HG02571 (cell line): Measurements from ENCODE around the gene TAF10.

Experiments used
- ATAC-seq: cut with Tn5 transposase; IDR thresholded peaks from one replicate; pipeline ENCODE4 v1.9.1; 2021; ENCODE audit warnings: mild to moderate bottlenecking, moderate library complexity; ENCODE audit not compliant: unreplicated experiment

The TAF10 gene

DNA sequence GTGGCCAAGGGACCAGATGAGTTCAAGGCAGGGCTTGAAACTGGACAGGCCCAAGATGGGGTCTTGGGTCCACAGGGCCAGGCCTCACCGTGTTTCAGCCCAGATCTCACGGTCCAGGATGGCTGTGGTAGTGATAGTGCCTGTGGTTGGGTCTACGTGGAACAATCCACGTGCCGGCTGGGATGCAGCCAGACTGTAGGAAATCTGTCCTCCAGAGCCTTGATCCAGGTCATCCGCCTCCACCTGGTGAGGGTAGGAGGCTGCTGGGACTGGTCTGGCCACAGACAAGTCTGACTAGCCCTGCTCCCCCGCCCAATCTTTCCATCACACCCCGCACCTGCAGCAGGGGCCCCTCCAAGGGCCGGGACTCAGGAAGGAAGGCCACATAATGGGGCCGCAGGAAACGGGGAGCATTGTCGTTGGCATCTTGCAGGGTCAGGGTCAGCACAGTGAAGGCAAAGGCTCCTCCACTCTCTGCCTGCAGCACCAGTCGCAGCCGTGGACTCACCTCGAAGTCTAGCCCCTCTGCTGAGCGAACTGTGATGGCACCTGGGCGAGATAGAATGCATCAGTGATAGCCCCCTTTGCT, 13.9 kb upstream of the TAF10 start:
- ATAC-seq = no peak

DNA sequence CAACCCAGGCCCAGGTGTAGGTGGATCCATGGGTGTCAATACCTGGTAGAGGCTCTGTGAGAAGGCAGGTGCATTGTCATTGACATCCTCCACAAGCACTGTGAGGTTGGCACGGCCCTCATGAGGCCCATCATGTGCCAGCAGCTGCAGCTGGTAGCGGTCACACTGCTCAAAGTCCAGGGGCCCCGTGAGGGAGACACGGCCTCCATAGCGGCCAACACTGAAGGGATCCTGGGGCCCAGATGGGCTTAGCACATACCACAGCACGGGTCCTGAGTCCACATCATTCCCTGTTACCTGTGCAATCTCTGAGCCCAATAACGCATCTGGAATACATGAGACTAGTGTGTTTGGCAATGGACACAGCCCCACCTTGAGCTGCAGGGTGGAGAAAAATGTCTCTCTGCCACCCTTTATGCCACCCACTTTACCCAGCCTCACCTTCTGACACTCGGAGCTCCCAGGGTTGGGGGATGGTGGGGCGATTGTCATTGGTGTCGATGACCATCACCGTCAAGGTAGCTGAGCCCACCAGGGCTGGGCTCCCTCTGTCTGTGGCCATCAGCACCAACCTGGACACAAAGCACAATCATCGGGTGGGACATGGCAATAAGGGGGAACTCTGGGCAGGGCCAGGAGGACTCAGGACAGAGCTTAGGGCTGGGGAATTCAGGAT, 13.3 kb upstream of the TAF10 start:
- no peak for ATAC-seq

DNA sequence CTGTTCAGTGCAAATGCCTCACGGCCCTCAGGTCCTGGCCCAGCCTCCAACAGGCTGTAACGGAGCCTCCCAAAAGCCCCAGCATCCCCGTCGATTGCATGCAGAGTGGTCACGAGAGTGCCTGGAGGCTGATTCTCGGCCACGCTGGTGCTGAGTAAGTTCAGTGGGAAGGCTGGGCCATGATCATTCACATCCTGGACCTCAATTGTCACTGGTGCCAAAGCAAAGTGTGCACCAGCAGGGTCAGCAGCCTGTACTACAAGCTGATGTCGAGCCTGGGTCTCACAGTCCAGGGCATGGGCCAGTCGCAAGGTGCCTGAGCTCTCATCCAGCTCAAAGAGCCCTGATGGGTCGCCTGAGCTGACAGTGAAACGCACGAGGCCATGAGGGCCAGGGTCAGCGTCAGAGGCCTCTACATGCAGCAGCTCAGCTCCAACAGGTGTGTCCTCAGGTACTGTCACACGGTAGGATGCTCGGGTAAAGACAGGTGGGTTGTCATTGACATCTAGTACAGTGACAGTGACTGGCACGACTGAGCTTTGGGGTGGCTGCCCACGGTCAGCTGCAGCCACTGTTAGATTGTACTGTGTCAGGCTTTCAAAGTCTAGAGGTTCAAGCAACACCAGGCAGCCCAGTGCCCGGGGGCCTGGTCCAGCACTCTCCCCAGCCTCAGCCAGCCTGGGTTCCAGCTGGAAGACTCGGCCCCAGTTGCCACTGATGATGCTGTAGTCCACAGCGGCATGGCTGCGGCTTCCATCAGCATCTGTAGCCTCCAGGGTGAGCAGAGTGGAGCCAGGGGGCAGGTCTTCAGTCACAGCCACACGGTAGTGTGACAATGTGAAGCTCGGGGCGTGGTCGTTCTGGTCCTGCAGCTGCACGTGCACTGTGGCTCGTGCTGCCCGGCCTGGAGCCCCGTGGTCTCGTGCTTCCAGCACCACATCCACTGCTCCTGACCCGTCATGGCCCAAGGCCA, 11.7 kb upstream of the TAF10 start:
- no peak for ATAC-seq

DNA sequence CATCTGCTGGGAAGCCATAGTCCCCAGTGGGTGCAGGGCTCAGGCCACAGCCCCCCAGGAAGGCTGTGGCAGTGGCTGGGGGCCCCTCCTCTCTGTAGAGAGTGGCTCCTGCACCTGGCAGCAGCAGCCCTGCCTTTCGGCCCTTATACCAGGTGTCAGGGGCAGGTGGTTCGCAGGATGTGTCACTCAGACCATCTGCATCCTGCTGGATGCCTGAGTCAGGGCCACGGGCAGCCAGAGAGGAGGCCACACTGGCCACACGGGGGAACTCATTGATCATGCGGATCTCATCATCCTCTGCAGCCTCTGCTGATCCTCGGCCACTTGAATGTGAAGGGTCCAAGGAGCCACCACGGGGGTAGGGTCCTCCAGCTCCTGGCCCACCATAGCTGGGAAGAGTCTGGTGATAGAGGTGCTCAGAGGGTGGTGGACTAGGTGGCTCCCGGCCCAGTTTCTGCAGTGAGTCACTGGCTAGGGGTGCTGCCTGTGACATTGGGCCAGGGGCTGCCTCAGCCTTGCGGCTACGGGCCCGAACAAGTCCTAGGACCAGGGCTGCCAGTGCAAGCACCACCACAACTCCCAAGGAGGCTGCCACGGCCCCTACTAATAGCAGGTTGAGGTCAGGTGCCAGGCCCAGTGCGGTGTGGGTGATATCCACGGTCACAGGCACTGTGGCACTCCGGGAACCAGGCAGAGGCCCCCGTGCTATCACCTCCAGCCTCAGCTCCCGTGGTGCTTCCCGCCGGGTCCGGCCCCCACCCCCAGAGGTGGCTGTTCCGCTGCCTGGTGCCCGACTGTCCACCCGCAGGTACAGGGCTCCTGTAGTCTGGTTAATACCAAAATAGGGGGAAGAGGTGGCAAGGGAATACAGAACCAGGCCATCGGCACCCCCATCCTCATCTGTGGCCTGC, 10.5 kb upstream of the TAF10 start:
- ATAC-seq = no peak

DNA sequence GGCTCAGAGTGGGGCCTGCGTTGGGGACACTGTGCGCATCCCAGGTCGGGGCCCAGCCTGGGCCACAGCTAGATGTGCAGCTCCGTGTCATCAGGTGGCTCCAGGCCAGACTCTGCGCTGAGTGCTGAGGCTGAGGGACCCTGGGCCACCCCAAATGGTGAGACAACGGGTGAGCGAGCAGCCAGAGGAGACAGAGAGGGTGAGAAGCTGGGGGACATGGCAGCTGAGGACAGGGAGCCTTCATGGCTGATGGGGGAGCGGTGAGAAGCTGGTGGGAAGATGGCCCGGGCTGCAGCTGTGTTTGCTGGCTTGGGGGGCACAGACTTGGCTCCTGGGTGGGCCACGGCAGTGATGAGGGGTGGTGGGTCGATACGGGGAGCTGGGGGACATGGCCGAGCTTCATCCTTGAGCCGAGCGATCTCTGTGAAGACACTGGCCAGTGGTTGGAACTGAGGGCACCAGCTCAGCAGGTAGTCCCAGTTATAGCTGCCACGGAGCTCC, 9.7 kb upstream of the TAF10 start:
- no peak for ATAC-seq

DNA sequence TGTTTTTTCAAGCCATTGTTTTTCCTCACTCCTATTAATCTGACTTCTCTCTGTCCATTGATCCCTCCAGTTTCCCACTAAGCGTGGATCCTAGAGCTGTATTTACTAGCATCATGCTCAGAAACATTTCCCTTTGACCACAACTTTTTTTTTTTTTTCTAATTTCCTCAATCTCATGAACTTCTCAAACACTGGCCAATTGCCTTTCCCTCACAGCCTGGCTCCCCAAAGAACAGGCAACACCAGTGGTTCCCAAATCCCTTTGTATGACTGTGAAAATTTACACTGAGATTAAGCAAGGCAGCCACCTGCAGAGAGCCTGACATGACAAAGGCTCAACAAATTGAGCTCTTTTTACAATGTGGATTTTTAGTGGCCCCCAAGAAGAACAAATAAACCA, 8.6 kb upstream of the TAF10 start:
- ATAC-seq = no peak

DNA sequence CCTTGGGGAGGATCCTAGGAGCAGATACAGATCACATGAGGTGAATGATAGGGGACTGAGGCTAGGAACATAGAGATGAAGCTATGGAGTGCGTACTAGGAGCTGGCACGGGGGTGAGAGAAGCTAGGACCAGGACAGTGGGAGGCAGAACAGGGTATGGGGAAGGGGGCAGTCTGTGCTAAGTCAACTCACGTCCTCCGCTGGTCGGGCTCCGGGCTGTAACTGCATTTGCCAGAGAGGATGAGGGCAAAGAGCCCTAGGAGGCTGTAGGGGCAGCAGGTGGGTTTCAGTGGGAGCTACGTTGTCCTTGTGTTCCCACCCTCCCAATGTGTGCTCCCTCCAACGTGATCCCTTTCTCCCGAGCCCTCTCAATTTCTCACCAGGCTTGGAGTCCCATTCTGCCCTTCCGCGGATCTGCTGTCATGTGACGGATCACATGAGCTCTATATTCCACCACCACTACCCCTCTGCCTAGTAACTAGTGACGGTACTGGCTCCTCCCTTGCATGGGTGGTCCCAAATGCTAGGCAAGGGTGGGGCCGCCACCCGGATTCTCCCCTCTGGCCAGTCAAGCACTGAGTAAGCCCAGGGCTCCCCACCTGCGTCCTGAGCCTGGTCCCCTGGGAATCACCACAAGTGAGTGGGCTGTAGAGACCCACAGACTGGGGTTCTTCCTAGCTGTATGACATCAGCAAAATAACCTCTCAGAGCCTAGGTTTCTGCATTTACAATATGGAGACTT, 7.2 kb upstream of the TAF10 start, which contains the start of gene TPP1:
TPP1 (minus strand) TSS at position 419 of the 742 bp plus-strand sequence; CDS start at position 397, 22 bp downstream.
- peak; percentile 97 for ATAC-seq

DNA sequence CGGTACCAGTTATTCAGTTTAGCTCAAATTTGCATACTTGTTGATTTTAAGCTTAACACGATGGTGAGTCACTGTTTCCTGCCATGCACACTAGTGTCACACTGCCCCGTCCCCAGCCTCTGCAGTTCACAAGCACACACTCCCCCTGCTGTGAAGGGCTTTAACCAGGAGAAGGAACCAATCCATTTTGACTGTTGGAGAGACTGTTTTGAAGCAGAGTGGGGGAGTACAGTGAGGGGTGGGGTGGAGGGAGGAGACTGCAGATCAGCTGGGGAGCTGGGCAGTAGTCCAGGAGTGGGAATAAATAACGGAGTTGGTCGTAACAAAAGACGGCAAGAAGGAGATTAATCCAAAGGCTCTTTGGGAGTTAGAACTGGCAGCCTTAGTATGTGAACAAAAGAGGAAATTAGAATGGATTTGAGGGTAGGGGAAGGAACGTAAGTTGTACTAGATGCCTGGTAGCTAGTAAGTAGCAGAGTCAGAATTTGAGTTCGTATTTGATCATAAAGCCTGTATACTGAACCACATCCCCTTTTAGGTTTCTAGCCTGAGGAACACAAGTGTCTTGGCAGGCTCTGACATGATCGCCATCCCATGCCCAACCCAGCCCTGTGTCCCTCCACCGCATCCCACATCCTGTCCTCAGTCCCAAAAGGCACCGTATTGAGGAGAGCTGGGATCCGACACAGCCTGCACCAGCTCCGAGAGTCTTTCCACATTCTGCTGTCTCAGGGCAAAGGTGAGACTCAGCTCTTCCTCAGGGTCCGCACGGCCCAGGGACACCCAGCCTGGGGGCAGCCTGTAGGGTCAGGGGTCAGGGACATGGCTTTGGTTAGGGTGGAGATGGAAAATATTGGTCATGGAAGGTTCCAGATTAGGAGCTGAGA, 6.3 kb upstream of the TAF10 start:
- ATAC-seq = no peak

DNA sequence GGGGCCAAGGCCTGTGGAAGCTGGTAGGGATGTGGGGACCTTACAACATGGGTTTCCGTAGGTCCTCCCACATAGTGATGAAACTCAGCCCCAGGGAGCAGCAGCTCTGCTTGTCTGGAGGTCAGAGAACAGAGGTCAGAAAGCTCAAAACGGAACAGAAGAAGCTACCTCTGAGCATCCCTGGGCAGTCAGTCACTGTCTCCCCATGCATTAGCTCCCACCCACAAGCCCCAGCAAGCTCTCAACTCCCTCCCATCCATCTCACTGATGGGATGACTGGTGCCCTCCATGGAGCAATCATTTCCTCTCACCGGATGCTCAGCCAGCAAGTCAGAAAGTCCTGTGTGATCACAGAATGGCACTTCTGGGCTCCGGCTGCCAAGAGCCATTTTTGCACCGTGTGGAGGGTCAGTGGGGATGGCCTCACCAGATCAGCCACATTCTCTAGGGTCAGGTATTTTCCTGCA, 5.3 kb upstream of the TAF10 start:
- no peak for ATAC-seq

DNA sequence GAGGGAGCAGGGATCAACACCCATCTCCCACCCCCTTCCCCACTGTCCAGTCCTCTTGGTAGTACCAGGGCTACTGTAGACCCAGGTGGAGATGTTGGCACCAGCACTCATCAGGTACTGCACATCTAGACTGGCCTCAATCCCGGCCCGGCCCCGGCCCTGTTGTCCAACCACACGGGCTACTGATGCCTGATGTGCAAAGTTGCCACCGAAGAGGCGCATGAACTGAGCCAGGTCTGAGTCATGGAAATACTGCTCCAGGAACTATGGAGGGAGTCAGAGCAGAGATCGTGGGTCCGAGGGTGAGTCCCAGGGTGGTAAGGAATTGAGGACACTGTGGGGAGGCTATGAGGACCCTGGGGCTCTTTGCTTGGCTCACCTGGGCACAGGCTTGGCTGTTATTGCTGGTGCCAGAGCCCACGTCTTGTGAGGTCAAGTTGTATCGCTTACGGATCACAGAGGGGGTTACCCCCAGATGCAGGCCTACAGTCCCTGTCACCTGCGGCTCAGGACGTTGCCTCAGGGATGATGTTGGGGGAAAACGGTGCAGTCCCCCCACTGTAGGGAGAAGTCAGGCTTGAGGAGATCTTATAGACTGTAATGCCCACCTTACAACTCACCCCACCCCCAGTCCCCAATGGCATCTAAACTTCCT, 4.7 kb upstream of the TAF10 start:
- no peak for ATAC-seq

DNA sequence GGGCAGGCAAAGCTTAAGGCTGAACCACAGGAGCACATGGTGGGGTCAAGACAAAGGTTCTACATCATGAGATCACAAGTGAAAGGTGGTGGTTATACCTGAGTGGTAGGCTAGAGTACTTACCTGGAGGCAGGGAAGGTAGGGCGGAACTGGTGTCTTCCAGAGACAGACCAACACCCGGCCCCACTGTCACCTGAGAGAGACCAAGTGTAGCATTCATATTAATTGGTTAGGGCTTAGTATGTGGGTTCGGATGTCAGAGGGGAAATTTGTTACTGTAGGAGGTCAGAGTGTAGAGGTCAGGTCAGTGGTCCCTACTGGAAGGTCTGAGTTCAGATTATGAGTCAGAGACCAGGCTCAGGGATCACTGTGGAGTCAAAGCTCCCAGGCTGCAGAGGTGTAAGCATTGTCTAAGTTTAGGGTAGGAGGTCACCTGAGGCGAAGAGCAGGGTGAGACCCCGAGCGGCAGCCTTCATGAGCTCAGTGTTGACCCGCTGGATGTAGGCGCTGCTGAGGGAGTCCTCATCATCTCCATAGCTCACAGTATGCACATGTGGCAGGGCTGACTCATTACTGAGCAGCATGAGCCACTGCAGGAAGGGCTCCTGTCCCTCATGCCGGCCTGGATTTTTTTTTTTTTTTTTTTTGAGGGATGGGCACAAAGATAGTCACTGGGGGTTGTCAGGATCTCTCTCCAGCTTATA, 4.0 kb upstream of the TAF10 start:
- no peak for ATAC-seq

DNA sequence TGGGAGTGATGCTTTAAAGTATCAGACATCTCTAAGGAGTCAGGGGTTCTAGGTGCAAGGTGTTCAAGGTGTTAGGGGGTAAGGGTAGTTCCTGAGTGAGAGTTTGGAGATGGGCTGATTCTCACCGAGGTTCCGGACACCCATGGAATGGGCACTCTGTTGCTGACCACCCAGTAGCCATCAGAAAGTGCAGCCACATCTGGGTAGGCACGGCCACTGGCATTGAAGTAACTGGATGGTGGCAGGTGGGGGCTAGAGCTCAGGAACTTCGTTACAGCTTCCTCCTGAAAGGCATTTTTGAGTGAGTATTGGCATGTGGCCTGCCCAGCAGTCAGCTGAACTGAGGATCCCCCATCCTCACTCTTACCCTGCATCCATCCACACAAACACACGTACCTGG, 3.0 kb upstream of the TAF10 start:
- no peak for ATAC-seq

DNA sequence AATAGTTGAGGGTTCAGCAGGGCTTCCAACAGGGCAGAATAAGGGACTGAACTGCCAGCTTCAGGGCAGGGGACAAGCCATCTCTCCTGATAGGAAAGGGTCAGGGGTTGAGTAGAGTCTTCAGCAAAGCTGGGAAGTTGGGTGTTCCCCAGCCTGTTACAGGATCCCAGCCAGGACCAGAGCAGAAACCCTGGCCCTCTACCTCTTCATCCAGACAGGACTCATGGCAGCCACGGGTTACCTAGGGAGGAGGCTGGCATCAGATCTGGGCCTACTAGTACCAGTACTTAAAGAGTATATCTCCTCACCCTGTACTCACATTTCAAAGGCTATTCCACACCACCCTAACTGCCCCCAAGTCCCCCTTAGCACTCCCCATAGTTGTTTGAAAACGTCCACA, 2.4 kb upstream of the TAF10 start:
- ATAC-seq = no peak

DNA sequence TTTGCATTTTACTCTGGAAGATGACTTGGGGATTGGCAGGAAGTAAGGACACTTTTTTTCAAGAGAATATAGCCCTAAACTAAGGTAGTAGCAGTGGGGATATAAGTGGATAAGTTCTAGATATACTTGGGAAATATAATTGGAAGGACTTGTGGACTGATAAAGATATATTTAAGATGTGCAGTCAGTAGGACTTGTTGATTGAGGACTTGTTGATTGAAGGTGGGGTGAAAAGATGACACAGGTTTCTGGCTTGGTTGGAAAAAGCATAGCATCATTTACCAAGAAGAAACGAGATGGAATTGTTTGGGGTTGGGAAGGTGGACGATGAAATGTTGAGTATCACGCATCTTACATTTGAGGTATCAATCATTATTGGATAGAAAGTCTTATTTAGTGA, 1.5 kb upstream of the TAF10 start:
- ATAC-seq = no peak

DNA sequence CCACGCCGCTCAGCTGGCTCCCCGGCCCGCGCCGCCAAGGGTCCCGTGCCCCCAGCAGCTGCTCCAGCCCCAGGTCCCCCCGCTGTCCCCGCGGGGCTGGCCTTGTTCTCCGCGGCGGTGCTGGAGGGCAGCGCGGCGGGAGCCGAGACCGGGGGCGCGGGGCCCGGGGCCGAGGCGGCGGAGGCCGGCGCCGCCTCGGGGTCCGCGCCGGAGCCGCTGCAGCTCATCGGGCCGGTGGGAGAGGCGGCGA, 128 bp downstream of the TAF10 start:
- ATAC-seq = no peak

DNA sequence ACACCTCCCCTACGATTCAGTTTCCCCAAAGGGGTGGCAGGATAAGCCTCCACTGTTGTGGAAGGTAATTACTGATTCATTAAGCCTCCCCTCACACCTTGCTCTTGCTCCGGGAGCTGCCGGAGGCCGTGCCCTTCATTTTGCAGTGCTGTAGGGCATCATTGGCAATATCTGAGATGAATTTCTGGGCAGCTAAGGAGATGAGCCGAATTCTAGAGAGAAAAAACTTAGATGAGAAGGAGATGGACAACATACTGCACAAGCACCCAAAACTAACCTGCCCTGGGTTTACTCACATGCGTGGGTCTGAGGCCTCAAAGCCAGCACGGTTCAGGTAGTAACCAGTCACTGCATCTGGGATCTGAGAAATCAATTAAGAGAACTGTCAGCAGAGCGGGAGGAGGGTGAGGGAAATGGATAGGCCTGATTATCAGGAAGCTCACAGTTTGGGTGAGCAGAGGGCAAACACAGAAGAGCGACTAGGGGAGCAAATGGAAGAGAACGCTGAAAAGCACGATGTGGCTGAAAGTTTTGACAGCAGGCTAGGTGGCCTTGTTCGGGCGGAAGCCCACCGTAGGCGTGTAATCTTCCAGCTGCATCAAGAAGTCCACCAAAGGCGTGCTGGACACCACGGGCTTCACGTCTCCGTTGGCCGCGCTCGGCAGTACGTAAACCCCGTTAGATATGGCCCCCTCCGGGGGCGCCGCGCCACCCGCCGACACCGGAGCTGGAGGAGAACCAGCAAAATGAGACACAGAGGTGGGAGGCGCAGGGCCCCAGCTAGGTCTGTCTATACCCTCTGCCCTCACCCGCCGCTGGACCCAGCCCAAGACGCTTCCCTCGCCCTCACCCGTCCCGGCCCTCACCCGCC, 689 bp downstream of the TAF10 start:
- peak; percentile 12 for ATAC-seq

DNA sequence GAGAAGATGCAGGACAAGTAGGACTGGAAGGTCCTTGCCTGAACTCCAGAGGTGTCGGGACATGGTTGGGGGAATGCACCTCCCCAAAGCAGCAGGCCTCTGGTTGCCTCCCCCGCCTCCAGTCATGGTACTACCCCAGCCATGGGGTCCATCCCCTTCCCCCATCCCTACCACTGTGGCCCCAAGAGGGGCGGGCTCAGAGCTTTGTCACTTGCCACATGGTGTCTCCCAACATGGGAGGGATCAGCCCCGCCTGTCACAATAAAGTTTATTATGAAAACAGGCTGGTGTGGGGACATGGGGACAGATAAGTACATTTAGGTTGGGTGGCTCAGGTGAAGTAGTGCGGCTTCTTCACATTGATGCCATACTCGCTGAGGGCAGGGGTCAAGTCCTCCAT, 1.4 kb downstream of the TAF10 start:
- ATAC-seq = no peak
